ENCODE results near the gene CAMTA1.

DNA sequence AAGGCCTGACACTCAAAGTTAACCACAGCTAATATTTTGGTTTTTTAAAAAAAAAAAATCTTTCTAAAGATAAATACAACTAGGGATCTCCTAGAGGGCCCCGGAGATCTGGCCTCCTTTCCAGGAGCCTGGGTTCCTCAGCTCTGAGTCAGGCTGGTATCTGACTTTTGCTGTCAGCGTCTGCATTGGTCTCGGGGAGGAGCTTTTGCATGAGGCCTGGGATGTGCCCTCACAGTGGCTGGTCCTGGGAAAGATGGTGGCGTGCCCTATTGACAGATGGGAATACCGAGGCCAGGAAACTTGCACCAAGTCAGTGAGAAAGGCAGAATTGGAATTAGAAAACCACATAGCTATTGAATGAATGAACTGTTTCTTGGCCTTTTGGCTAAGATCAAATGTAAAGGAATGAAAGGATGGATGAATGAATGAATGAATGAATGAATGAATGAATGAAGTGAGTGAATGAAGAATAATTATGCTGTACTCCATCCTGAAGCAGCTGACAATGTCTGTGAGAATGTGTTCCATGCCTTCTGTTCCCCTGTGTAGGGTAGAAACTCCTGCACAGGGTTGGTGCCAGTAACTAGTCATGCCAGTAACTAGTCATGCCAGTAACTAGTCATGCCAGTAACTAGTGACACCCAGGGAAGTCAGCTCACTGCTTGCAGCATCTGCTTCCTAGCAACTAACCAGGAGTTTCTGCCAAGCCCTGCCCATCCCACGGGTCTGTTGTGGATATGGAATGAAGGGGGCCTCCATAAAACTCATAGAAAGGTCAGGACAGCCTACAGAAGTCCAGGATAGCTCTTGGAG is 743.3 kb downstream of the CAMTA1 start:
- TF ChIP-seq, protein P1, sequence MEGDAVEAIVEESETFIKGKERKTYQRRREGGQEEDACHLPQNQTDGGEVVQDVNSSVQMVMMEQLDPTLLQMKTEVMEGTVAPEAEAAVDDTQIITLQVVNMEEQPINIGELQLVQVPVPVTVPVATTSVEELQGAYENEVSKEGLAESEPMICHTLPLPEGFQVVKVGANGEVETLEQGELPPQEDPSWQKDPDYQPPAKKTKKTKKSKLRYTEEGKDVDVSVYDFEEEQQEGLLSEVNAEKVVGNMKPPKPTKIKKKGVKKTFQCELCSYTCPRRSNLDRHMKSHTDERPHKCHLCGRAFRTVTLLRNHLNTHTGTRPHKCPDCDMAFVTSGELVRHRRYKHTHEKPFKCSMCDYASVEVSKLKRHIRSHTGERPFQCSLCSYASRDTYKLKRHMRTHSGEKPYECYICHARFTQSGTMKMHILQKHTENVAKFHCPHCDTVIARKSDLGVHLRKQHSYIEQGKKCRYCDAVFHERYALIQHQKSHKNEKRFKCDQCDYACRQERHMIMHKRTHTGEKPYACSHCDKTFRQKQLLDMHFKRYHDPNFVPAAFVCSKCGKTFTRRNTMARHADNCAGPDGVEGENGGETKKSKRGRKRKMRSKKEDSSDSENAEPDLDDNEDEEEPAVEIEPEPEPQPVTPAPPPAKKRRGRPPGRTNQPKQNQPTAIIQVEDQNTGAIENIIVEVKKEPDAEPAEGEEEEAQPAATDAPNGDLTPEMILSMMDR (IDR thresholded peaks at IDR 0.05; ENCODE audit: low read depth, low read length, missing input control): no peak
- TF ChIP-seq, protein P2, sequence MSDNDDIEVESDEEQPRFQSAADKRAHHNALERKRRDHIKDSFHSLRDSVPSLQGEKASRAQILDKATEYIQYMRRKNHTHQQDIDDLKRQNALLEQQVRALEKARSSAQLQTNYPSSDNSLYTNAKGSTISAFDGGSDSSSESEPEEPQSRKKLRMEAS (IDR thresholded peaks at IDR 0.05): no peak
- TF ChIP-seq FOXA2 (IDR thresholded peaks at IDR 0.05) (no peak), RAD21 (IDR thresholded peaks at IDR 0.05) (no peak), RXRA (IDR thresholded peaks at IDR 0.05) (no peak), HNF4G (IDR thresholded peaks at IDR 0.05) (no peak), FOXA1 (IDR thresholded peaks at IDR 0.05) (no peak)
- TF ChIP-seq, protein P3, sequence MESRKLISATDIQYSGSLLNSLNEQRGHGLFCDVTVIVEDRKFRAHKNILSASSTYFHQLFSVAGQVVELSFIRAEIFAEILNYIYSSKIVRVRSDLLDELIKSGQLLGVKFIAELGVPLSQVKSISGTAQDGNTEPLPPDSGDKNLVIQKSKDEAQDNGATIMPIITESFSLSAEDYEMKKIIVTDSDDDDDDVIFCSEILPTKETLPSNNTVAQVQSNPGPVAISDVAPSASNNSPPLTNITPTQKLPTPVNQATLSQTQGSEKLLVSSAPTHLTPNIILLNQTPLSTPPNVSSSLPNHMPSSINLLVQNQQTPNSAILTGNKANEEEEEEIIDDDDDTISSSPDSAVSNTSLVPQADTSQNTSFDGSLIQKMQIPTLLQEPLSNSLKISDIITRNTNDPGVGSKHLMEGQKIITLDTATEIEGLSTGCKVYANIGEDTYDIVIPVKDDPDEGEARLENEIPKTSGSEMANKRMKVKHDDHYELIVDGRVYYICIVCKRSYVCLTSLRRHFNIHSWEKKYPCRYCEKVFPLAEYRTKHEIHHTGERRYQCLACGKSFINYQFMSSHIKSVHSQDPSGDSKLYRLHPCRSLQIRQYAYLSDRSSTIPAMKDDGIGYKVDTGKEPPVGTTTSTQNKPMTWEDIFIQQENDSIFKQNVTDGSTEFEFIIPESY (IDR thresholded peaks at IDR 0.05): no peak

Measured in liver (tissue), 3 donors.